ENCODE measurements around the gene ZBTB47. TPM values are rescaled to one million over a fixed set of nuclear protein-coding genes. Genes with fewer than 3 reads are reported as not detected.

Gene ZBTB47
- polyA plus RNA-seq (ENCODE audit: insufficient read length in 12 of 12), result 10 to 100 TPM in 11 of 12 donors, not detected in 1; 22.0 to 42.6 (median 27.2) TPM
- long read RNA-seq, donor 1, result 0 reads
- long read RNA-seq, donor 2, partial matches to known transcripts, result 8 of 18 reads
- long read RNA-seq, donor 2, other reads (novel, unspliced or antisense), result 10 of 18 reads
- long read RNA-seq, donor 3, partial matches to known transcripts, result 5 of 11 reads
- long read RNA-seq, donor 3, other reads (novel, unspliced or antisense), result 6 of 11 reads
- long read RNA-seq, donor 4, partial matches to known transcripts, result 0 of 6 reads
- long read RNA-seq, donor 4, other reads (novel, unspliced or antisense), result 6 of 6 reads
- long read RNA-seq, donor 5, partial matches to known transcripts, result 17 of 17 reads
- long read RNA-seq, donor 5, other reads (novel, unspliced or antisense), result 0 of 17 reads
- long read RNA-seq, donor 6, partial matches to known transcripts, result 5 of 5 reads
- long read RNA-seq, donor 6, other reads (novel, unspliced or antisense), result 0 of 5 reads
- long read RNA-seq, donor 7, partial matches to known transcripts, result 0 of 7 reads
- long read RNA-seq, donor 7, other reads (novel, unspliced or antisense), result 7 of 7 reads
- long read RNA-seq, donor 8, partial matches to known transcripts, result 6 of 6 reads
- long read RNA-seq, donor 8, other reads (novel, unspliced or antisense), result 0 of 6 reads
- long read RNA-seq, donor 9, result 0 reads
- long read RNA-seq, donor 10, partial matches to known transcripts, result 0 of 15 reads
- long read RNA-seq, donor 10, other reads (novel, unspliced or antisense), result 15 of 15 reads
- long read RNA-seq, donor 11, partial matches to known transcripts, result 0 of 13 reads
- long read RNA-seq, donor 11, other reads (novel, unspliced or antisense), result 13 of 13 reads

DNA sequence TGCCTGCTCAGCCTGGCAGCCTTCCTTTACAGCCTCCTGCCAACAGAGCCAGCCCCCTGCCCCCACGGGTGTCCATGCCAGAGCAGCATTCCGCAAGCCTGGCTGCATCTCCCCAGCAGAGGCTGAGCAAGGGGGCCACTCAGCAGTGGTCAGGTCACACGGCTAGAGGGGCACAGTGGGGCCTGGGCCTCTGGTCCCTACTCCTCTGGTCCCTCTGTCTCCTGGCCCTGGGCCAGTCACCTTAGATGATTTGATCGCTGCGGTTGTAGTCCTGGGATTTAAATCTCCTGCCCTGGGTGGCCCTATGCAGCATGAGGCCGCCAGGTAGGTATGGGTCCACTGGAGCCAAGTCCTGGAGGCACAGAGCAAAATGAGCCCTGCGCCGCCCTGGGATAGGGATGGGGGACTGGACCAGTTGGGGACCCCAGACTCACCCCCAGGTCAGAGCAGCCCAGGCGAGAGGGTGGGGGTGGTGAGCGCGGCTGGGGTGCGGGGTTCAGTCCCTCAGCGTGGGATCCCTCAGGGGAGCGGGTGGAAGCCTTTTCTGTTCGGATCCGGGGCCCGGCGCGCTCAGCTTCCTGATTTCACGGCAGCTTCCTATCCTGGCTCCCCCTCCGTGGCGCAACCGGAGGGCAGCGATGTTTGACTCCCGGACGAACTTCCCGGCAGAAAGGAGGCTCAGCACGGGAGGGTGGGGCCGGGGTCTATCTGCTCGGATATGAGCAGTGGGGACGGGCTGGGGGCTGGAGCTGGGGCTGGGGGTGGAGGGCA, at the start of gene ZBTB47:
Gene ZBTB47, plus strand, starts transcription at position 138 of the 771 bp plus-strand sequence. CDS start 4,659 bp downstream, outside the sequence.
- no peak for DNase-seq

DNA sequence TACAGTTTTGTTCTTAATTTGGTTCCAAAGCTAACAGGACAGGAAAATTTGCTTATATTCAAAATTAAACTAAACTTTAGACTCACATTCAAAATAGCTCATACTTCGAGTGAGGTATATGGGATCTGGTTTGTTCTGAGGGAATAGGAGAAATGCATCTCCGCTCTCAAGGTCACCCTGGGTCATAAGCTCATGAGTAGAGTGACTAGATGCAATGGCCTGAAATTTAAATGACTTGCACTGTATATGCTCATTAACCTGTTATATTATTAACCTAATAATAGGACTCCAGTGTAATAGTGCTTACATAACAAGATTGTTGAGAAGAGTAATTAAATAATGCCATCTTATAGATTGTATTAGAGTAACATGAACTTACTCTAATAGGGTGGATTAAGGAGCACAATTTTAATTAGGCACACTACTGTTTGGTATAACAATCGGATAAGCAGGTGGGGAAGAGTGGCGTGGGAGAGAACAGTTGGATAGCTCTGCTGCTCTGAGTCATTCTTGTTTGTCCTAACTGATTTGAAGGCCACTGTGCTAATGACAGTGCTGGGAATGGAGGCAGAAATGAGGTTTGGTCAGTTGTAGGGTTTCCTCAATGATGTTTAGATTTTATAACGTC, 47.8 kb upstream of the ZBTB47 start:
- no peak for DNase-seq

DNA sequence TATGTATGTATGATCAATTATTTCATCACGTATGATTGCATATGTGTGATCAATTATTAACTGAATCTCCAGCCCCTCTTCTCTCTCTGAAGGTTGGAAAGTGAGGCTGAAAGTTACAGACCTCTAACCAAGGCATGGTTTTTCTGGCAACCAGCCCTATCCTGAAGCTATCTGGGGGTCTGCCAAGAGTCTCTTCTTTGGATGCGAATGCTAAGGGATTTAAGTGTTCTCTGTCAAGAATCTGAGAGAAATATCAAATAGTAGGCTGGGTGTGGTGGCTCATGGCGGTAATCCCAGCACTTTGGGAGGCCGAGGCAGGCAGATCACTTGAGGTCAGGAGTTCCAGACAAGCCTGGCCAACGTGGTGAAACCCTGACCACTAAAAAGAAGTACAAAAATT, 44.9 kb upstream of the ZBTB47 start:
- peak; percentile 27 for DNase-seq

DNA sequence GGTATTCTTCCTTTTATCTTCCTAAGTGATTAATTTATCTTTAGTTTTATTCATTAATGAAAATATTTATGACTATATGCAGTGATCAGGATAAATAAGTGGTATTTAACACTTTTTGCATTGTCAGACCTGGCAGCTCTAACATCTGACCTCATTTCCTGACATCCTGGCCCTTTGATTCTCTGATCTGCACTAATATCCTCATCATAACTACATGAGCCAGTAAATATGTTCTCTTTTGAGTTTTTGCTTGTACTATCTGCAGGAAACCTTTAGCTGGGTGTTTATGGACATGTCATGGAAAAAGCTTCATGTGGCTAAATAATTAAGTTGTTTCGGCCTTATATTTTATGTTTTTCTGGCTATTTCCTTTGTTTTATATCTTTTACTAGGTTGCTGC, 42.5 kb upstream of the ZBTB47 start:
- DNase-seq, result no peak

DNA sequence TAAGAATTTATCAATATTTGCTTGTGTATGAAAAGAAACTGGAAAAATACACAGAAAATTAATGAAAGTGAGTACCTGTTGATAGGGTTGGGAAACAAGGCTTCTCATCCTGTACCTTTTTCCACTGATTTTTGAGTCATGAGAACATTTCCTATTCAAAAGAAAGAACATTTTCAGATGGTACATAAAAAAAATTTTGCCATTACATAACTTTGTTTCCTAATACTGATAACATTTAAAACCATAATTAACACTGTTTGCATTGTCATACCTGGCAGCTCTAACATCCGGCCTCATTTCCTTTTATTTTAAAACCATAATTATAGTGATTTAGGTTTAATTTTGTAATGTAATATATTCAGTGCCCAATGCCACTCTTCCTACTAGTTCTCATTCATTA, 41.3 kb upstream of the ZBTB47 start:
- no peak for DNase-seq

DNA sequence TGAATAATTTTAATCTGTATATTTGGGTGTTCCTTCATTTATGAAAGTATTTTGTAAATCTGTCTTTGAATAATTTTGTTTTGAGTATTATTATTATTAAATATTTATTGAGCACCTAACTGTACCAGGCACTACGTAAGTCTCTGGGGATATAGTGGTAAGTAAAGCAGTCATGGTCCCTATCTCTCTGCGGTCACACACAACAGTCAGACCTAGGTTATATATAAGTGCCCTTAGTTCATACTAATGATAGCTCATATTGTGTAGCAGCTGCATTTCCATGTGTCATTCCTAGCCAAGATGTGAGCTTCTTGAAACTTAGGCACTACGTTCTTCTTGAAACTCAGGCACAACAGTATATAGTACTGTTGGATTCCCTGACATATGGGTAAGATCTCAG, 40.6 kb upstream of the ZBTB47 start:
- no peak for DNase-seq

DNA sequence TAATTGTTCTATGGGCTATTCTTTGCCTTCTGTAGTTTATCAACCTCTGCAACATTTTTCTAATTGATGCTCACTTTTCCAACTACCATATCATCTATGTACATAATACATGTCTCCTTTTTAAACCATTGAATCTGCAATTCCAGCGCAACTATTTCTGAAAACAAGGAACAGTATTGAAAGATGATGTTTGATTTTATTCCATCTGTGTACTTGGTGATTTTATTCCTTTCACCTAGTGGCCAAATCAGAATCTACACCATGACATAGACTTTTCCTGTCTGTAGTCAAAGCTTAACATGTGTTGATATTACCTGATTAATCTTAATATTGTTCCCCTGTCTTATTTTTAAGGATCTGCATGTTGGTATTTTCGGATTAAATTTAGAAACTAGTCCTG, 40.0 kb upstream of the ZBTB47 start:
- no peak for DNase-seq

DNA sequence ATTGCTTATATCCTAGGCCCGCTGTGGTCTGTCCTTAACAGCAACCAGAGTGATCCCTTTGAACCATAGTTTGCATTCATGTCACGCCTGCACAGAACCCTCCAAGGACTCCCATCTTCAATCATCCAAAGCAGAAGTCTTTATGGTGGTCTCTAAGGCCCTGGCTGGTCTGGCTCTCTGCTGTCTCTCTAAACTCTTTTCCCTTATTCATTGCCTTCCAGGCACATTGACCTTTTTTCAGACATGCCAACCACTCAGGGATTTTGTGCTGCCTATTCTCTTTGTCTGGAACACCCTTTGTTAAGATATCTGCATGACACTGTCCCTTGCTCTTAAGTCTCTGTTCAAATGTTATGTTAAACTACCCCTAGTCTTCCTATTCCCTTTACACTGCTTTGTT, 21.9 kb upstream of the ZBTB47 start:
- no peak for DNase-seq

DNA sequence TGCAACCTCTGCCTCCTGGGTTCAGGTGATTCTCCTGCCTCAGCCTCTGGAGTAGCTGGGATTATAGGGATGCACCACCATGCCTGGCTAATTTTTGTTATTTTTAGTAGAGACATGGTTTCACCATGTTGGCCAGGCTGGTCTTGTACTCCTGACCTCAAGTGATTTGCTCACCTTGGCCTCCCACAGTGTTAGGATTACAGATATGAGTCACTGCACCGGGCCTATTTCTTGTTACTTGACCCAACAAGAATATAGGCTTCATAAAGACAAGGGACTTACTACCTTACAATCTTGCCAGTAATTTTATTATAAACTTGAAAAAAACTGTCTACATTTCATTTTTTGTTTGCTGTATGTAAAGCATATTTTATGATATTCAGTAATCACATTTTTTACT, 21.4 kb upstream of the ZBTB47 start:
- no peak for DNase-seq

DNA sequence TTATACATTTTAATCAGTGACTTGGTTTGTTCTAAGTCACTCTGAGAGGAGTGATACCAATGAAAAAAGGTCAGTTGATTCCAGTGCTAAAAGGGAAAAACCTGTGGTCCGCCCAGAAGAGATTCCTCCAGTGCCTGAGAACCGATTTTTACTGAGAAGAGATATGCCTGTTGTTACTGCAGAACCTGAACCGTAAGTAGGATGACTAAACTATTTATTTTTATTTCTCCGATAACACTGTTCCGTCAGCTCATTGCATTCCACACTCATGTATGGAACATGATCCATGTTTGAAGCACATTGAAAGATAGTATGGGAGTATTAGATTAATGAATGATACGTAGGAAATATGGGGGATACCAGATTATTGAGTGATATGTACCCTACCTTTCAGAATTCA, 20.0 kb upstream of the ZBTB47 start:
- no peak for DNase-seq

DNA sequence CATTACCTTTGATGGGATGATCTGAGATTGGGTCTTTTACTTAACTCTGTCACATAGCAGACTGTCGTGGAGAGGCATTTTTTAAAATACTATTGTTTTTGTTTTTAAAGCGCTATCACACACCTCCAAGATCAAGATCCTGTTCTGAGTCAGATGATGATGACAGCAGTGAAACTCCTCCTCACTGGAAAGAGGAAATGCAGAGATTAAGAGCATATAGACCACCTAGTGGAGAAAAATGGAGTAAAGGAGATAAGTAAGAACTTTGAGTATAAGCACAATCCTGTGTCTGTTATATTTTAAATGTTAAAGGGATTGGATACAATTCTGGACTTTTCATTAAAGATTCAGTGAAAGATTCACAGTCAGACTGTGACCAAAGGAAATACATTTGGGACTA, 18.4 kb upstream of the ZBTB47 start:
- no peak for DNase-seq

DNA sequence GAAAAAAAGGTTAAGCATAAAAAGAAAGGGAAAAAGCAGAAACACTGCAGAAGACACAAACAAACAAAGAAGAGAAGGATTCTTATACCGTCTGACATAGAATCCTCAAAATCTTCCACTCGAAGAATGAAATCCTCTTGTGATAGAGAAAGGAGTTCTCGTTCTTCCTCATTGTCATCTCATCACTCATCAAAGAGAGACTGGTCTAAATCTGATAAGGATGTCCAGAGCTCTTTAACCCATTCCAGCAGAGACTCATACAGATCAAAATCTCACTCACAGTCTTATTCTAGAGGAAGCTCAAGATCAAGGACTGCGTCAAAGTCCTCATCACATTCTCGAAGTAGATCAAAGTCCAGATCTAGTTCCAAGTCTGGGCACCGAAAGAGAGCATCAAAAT, 16.5 kb upstream of the ZBTB47 start:
- DNase-seq, result no peak

DNA sequence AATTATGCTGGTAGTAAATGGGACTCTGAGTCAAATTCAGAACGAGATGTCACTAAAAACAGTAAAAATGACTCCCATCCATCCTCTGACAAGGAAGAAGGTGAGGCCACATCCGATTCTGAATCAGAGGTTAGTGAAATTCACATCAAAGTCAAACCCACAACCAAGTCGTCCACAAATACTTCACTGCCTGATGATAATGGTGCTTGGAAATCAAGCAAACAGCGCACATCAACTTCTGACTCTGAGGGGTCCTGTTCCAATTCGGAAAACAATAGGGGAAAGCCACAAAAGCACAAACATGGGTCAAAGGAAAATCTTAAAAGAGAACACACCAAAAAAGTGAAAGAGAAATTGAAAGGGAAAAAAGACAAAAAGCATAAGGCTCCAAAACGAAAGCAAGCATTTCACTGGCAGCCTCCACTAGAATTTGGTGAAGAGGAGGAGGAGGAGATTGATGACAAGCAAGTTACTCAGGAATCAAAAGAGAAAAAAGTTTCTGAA, 15.1 kb upstream of the ZBTB47 start:
- DNase-seq, result no peak

DNA sequence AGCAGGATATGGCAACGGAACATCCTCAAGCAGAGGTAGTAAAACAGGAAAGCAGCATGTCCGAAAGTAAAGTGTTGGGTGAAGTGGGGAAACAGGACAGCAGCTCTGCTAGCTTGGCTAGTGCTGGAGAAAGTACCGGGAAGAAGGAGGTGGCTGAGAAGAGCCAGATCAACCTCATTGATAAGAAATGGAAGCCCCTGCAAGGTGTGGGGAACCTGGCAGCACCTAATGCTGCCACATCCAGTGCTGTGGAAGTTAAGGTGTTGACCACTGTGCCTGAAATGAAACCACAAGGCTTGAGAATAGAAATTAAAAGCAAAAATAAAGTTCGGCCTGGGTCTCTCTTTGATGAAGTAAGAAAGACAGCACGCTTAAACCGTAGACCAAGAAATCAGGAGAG, 14.3 kb upstream of the ZBTB47 start:
- no peak for DNase-seq

DNA sequence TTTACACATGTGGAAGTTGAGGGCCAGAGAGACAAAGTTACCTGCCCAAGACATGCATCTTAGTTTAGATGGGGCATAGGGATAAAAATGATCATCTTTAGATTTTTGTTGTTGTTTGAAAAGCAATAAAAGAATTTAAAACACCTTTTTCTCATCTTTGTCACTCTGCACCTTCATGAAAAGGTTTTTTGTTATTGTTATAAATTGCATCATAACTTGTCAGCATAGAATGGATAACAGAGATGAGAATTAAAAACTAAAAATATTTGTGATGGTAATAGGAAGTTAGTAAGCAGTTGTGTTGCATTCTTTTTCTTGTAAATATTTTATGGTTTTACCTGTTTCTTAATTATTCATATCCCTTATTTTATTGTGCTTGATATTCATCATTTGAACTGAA, 13.4 kb upstream of the ZBTB47 start:
- no peak for DNase-seq

DNA sequence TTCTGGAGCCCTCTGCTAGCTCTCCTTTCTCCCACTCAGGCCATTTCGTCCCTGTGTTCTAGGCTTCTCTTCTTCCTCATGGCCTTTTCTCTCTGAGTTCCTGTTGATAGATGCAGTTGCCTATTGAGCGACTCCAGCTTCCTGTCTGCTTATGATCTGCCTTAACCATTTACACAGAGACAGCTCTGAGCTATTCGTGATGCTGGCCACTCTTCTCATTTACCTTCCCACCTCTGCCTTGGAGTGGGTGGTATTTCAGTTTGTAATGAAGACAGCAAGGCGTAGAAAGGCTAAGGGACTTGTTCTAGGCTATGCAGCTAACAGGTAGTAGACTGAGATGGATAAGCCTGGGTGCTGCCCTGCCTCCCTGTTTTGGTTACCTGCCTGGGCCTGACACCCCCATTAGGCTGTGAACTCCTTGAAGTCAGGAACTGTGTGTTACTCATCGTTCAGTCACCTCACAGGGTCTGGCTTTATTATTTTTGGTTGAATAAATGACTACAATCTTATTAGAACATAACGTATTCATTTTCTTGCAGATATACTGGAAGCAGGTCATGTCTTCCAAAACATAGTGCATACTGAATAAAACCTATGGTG, 12.6 kb upstream of the ZBTB47 start:
- DNase-seq, result no peak

DNA sequence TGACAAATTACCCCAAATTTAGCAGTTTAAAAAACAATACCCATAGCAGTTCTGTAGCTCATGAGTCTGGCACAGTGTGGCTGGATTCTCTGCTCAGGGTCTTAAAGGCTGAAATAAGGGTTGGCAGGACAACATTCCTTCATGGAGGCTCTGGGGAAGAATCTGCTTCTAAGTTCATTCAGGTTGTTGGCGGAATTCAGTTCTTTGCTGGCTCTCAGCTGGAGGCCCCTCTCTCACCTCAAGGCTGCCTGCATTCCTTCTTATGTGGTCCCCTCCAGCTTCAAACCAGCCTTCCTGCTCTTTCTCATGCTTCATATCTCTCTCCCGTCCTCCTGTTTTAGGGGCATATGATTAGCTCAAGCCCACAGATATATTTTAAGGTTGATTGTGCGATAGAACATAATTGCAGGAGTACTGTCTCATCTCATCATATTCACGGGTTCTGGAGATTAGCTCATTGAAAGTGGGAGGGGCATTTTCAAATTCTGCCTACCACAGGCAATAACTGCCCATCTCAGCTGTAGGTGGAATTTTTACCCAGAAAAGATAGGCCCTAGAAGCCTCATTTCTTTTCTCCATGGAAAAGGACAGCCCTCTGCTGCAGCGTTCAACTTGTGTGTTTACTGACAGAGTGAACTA, 5.6 kb upstream of the ZBTB47 start:
- DNase-seq, result no peak

DNA sequence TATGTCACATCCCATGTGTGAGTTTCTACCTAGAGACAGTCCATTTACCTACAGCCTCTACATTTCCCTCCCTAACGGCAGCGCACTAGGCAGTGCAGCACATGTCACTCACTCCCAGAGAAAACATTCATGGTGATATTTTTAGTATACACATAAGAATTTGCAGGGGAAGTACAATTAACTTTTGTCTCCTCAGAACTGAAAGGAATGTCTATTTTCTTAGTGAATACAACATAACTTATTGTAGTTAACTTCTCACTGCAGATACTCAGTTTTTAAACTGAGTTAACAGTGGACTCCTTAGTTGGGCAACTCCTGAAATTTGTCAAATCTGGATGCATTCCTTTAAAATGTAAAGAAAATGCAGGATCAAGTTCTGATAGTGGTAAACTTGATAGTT, 4.5 kb upstream of the ZBTB47 start:
- DNase-seq, result no peak

DNA sequence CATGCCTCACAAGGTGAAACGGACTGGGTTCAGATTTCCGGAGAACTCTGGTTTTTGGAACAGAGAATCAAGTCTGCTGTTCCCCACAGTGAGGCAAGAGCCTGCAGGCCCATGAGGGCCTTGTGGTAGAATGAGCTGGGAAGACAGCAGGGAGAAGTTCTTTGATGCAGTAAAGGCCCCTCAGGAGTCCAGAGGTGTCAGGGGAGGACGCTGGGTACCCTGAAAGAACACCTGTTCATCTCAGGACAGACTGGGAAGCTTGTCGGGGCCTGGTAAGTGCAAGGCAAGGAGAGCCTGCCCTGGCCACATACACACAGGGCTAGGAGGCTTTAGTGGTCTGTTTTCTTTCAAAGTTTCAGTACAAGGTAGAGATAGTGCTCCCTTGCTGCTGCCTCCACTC, 3.7 kb upstream of the ZBTB47 start:
- no peak for DNase-seq

DNA sequence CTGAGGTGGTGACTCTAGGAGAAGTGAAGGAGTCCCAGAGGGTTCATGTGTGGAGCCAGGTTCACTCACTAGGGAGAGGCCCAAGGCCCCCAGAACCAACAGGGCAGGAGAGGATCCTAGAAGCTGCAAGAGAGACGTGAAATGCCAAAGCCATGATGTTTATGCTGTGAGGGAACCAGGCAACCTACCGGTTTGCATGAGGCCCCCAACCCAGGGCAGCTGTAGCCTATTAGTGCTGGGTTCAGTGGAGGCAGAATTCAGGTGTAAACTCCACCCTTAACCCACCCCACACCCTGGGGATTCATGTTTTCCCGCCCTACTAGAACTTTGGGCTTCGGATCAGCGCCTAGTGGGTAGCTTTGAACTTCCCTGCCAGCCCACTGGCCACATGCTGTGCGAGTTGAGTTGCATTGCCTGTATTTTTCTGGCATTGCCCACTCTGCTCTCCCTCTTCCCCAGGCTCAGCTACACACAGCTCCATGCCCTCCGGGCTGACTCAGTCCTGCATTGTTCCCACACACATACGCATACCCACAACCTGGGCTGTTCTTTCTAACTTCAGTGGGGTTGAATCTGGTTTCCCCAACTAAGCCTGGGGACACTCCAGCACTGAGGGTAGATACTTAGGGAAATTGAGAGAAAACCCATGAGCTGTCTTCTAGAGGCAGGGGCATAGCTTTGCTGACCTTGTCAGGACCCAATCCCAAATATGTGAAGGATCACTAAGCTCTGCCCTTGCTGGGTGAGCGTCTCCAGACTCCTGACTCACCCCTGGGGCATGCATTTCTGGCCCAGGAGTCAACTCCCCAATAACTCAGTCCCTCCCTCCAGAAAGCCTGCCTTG, 2.0 kb upstream of the ZBTB47 start:
- no peak for DNase-seq
